BE2C (cell line): ENCODE data around the gene DNAI7.

Experiments used
- DNase-seq: peaks from one replicate; pipeline ENCODE4 v3.0.0-alpha.2; 2020
- H3K27me3 ChIP-seq: fragments of 250-450 bp; sonication (Bioruptor Pico); 2 replicates; pipeline ENCODE4 v1.5.1; 2020; ENCODE audit warnings: mild to moderate bottlenecking
- H3K36me3 ChIP-seq: fragments of 250-450 bp; sonication (Bioruptor Pico); 2 replicates; pipeline ENCODE4 v1.5.1; 2020; ENCODE audit warnings: mild to moderate bottlenecking
- H3K4me1 ChIP-seq: fragments of 250-450 bp; sonication (Bioruptor Pico); 2 replicates; pipeline ENCODE4 v1.5.1; 2020
- H3K4me3 ChIP-seq: 2 replicates; pipeline ENCODE4 v1.5.1; 2011; ENCODE audit warnings: low read depth, low read length
- H3K9me3 ChIP-seq: fragments of 250-450 bp; sonication (Bioruptor Pico); 2 replicates; pipeline ENCODE4 v1.5.1; 2020
- CTCF ChIP-seq: IDR thresholded peaks from 2 replicates; pipeline ENCODE4 v1.5.1; 2012; ENCODE audit warnings: mild to moderate bottlenecking, low read depth, low read length

Gene DNAI7

GRCh38 chr12:25236190-25236589, 41.2 kb upstream of the DNAI7 start:
- Histone ChIP-seq H3K9me3 (no peaks in the 10 kb centered on the region), H3K4me3 (no peak overlapping the region), H3K27me3 (no peaks in the 10 kb centered on the region), H3K36me3 (peaks cover 22% of the 10 kb centered on the region), H3K4me1 (no peaks in the 10 kb centered on the region)
- TF ChIP-seq CTCF, result no peak
- no peak for DNase-seq

GRCh38 chr12:25213338-25213737, 18.4 kb upstream of the DNAI7 start:
- H3K36me3 ChIP-seq, result peaks cover 6% of the 10 kb centered on the region; the same call in 1 of the 2 replicates
- no peak for DNase-seq
- H3K27me3 ChIP-seq, result no peaks in the 10 kb centered on the region
- H3K9me3 ChIP-seq, result no peaks in the 10 kb centered on the region
- H3K4me3 ChIP-seq, result no peak overlapping the region
- TF ChIP-seq CTCF, result no peak
- H3K4me1 ChIP-seq, result no peaks in the 10 kb centered on the region

- DNase-seq, result no peak
- no peak for TF ChIP-seq CTCF
Measured at GRCh38 chr12:25208554-25208953, 13.6 kb upstream of the DNAI7 start.

GRCh38 chr12:25207846-25208245, 12.9 kb upstream of the DNAI7 start:
- peaks cover under 1% of the 10 kb centered on the region; the same call in 1 of the 2 replicates for H3K4me1 ChIP-seq
- DNase-seq, result no peak
- H3K27me3 ChIP-seq, result no peaks in the 10 kb centered on the region
- no peaks in the 10 kb centered on the region for H3K9me3 ChIP-seq
- peaks cover 15% of the 10 kb centered on the region for H3K36me3 ChIP-seq
- no peak for TF ChIP-seq CTCF
- no peak overlapping the region for H3K4me3 ChIP-seq

More at GRCh38 chr12:25208554-25208953, 13.6 kb upstream of the DNAI7 start:
- no peaks in the 10 kb centered on the region for H3K4me1 ChIP-seq
- no peaks in the 10 kb centered on the region for H3K9me3 ChIP-seq
- H3K27me3 ChIP-seq, result no peaks in the 10 kb centered on the region
- H3K36me3 ChIP-seq, result peaks cover 11% of the 10 kb centered on the region
- no peak overlapping the region for H3K4me3 ChIP-seq

GRCh38 chr12:25207411-25207810, 12.5 kb upstream of the DNAI7 start:
- no peak overlapping the region for H3K4me3 ChIP-seq
- no peak for DNase-seq
- no peak for TF ChIP-seq CTCF
- no peaks in the 10 kb centered on the region for H3K9me3 ChIP-seq
- peaks cover 2% of the 10 kb centered on the region; the same call in 1 of the 2 replicates for H3K4me1 ChIP-seq
- H3K36me3 ChIP-seq, result peaks cover 15% of the 10 kb centered on the region
- no peaks in the 10 kb centered on the region for H3K27me3 ChIP-seq

- Histone ChIP-seq H3K4me1 (peaks cover 2% of the 10 kb centered on the region; the same call in 1 of the 2 replicates), H3K9me3 (no peaks in the 10 kb centered on the region), H3K4me3 (no peak overlapping the region), H3K27me3 (no peaks in the 10 kb centered on the region), H3K36me3 (peaks cover 4% of the 10 kb centered on the region; the same call in 1 of the 2 replicates)
- no peak for TF ChIP-seq CTCF
- no peak for DNase-seq
Measured at GRCh38 chr12:25202137-25202536, 7.2 kb upstream of the DNAI7 start.
